CD4-positive, alpha-beta T cell treated with Interleukin-21 for 1 hour (primary cell): ENCODE results near the gene TBX2.

Experiments used
- DNase-seq: peaks from one replicate; pipeline ENCODE4 v3.0.0-alpha.2; 2020

The TBX2 gene

GRCh38 chr17:61403801-61404662, 4.4 kb downstream of the TBX2 start:
- DNase-seq: no peak

DNA sequence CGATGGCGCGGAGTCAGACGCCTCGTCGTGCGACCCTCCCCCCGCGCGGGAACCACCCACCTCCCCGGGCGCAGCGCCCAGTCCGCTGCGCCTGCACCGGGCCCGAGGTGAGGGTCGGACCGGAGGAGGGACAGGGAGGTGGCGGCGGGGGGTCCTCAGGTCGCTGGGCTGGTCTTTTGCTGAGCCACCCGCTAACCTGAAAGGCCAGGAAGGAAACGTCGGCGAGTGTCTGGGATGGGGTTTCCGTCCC, 4.9 kb downstream of the TBX2 start:
- no peak for DNase-seq

DNA sequence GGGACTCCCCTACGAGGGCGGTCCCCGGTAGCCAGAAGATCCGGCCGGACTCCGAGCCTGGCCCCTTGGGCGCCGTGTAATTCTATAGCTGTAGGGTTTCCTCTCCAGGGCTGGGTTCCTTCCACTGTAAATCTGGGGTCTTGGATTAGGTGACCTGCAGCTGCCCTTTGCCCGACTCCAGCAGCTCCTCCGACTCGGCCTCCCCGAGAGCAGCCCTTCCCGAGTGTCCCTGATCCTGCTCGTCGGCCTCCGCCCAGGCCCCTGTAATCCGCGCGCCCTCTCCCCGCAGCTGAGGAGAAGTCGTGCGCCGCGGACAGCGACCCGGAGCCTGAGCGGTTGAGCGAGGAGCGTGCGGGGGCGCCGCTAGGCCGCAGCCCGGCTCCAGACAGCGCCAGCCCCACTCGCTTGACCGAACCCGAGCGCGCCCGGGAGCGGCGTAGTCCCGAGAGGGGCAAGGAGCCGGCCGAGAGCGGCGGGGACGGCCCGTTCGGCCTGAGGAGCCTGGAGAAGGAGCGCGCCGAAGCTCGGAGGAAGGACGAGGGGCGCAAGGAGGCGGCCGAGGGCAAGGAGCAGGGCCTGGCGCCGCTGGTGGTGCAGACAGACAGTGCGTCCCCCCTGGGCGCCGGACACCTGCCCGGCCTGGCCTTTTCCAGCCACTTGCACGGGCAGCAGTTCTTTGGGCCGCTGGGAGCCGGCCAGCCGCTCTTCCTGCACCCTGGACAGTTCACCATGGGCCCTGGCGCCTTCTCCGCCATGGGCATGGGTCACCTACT, 5.5 kb downstream of the TBX2 start:
- no peak for DNase-seq

DNA sequence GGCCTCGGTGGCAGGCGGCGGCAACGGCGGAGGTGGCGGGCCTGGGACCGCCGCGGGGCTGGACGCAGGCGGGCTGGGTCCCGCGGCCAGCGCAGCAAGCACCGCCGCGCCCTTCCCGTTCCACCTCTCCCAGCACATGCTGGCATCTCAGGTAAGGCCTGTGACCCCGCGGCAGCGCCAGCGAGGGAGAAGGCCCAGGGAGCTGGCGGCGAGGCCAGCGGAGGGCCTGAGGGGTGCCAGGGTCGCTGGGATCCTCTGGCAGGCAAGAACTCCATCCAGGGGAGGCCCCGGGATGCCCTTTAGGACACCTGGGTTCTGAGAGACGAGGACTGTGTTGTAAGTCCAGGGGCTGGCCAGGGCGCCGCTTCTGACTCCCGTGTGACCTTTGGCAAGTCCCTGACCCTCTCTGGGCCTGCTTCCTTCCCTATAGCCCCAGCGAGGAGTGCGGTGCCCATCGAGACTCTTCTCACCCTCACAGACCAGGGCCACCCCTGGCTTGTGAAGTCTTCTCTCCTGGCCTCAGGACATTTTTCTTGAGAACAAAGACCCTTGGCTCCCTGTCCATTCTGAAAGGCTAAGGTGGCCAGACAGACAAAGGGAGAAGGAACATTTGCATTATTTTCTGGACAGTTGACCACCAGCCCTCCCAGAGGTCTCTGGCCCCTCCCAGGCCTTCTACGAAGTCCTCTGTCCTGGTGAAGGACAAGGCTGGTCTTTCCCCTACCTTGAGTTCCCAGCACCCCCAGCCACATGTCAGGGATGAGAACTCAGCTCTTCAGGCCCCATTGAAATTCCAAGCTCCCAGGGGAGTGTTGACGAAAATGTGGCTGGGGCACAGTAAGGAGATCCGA, 6.3 kb downstream of the TBX2 start:
- DNase-seq: no peak

- no peak for DNase-seq
Measured at GRCh38 chr17:61406537-61406845, 6.8 kb downstream of the TBX2 start.

DNA sequence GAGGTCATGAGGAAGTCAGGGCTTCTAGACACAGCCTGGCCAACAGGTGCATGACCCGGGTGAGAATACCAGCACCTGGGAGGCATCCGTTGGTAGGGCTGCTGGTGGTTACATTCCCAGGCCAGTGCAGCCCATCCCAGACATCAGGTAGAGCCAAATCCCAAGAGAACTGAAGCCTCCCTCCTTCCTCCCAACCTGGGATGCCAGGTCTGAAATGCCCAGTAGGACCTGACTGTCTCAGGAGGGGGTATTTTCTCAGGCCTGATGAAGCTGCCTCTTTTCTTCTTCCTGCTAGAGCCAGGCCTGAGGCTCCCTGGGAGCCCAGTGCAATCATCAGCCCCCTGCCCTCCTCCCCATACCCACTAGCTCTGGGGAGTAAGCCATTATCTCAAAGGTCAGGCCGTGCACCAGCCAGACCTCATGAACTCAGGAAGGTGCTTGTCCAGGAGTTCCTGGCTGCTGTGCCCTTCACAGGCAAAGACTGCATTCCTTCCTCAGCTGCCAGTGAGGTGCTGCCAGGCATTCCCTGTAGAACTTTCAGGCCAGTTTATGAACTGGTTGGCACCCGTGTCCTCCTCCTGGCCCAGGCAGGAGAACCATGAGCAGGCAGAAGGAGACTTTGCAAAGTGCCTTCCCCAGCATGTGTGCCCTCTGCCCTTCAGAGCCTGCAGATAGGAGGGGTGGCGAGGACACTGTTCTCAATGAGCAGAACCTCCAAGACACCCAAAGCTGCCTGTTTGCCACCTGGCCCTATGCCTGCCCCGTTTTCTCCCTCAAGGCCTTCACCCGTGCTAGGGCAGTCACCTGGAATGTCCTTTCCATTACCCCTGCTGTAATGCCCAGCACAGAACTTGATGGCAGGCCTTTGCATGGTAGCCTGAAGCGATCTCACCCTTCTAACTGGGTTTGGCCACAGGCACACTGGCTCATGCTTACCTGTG, 7.6 kb downstream of the TBX2 start:
- DNase-seq: no peak

GRCh38 chr17:61408151-61409041, 8.8 kb downstream of the TBX2 start:
- DNase-seq: no peak

GRCh38 chr17:61409301-61410112, 9.9 kb downstream of the TBX2 start:
- peak; percentile 24 for DNase-seq

GRCh38 chr17:61410141-61411010, 10.7 kb downstream of the TBX2 start:
- DNase-seq: peak; percentile 78

- no peak for DNase-seq
Measured at GRCh38 chr17:61411011-61411260, 11.3 kb downstream of the TBX2 start.

GRCh38 chr17:61411261-61412142, 11.9 kb downstream of the TBX2 start:
- no peak for DNase-seq

- peak; percentile 82 for DNase-seq
Measured at GRCh38 chr17:61412143-61412859, 12.7 kb downstream of the TBX2 start.

- no peak for DNase-seq
Measured at GRCh38 chr17:61412860-61413660, 13.4 kb downstream of the TBX2 start.

DNA sequence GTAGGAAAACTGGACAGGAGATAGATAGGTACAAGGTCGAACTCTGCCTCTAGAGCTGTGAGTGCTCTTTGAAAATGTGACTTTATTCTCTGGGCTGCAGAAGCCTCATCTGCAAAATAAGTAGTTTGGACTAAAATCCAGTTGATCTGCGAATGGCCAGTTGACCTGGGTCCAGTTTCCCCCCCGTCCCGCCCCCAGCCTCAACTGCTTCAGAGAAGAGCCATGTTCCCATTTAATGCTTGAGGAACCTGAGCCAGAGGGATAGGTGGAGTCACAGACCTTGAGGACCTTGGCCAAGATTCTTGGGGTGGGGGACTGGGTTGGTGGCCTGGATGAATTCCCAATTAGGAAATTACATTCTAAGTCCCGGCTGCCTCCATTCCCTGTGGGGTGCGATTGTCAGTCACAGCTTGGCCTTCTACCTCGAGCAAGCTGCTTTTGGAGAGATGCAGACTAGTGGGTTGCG, 14.1 kb downstream of the TBX2 start:
- no peak for DNase-seq

GRCh38 chr17:61414141-61414935, 14.7 kb downstream of the TBX2 start:
- no peak for DNase-seq

GRCh38 chr17:61414936-61415251, 15.3 kb downstream of the TBX2 start:
- DNase-seq: no peak
